Kidney capillary endothelial cell (primary cell): ENCODE measurements around the gene DHDH.

Experiments
- DNase-seq: peaks from one replicate; pipeline ENCODE4 v3.0.0-alpha.2; 2018; ENCODE audit warnings: low spot score

DHDH gene

GRCh38 chr19:48966541-48967345, 33.2 kb downstream of the DHDH start:
- no peak for DNase-seq

GRCh38 chr19:48967346-48968178, 34.1 kb downstream of the DHDH start:
- no peak for DNase-seq

- no peak for DNase-seq
These were observed 34.7 kb downstream of the DHDH start for GRCh38 chr19:48968179-48968661.

- no peak for DNase-seq
These were observed 35.3 kb downstream of the DHDH start for GRCh38 chr19:48968813-48969218.

GRCh38 chr19:48969276-48970138, 36.0 kb downstream of the DHDH start:
- DNase-seq, result no peak

GRCh38 chr19:48970139-48970766, 36.8 kb downstream of the DHDH start:
- DNase-seq, result no peak

- DNase-seq, result peak; percentile 81
These were observed 37.5 kb downstream of the DHDH start for GRCh38 chr19:48970923-48971395.

- no peak for DNase-seq
These were observed 42.7 kb downstream of the DHDH start for GRCh38 chr19:48975947-48976847.

- no peak for DNase-seq
These were observed 43.6 kb downstream of the DHDH start for GRCh38 chr19:48977061-48977460.

- no peak for DNase-seq
These were observed 48.8 kb downstream of the DHDH start for GRCh38 chr19:48982280-48982679.

- DNase-seq, result no peak
These were observed 52.2 kb downstream of the DHDH start for GRCh38 chr19:48985711-48986110.

GRCh38 chr19:48986211-48986610, 52.7 kb downstream of the DHDH start:
- no peak for DNase-seq

- no peak for DNase-seq
These were observed 53.8 kb downstream of the DHDH start for GRCh38 chr19:48987323-48987722.

GRCh38 chr19:48988286-48988685, 54.8 kb downstream of the DHDH start:
- DNase-seq, result no peak

GRCh38 chr19:48988860-48989259, 55.4 kb downstream of the DHDH start:
- no peak for DNase-seq

- no peak for DNase-seq
These were observed 56.3 kb downstream of the DHDH start for GRCh38 chr19:48989701-48990291.

- no peak for DNase-seq
These were observed 56.9 kb downstream of the DHDH start for GRCh38 chr19:48990400-48990799.

GRCh38 chr19:48991011-48991609, 57.6 kb downstream of the DHDH start:
- DNase-seq, result no peak

- peak; percentile 77 for DNase-seq
These were observed 58.5 kb downstream of the DHDH start for GRCh38 chr19:48991873-48992580.
